Uterus (tissue), 2 donors: ENCODE results near the gene PTPRD.

Experiments used
- CTCF ChIP-seq, 4 experiments: fragments of 200-600 bp in 2 of 4; fragments of 450-650 bp in 2 of 4; sonication (generic) in 2 of 4; IDR thresholded peaks; one replicate each; pipeline ENCODE4 v1.5.1; 2016 to 2019; ENCODE audit warnings: antibody characterized with exemption in 4 of 4, mild to moderate bottlenecking in 2 of 4, moderate library complexity in 1 of 4
- POLR2A ChIP-seq, 2 donors: fragments of 450-650 bp; IDR thresholded peaks; one replicate each; pipeline ENCODE4 v1.6.1; 2016; ENCODE audit warnings: antibody characterized with exemption in 2 of 2, mild to moderate bottlenecking in 1 of 2, moderate library complexity in 1 of 2

GRCh38 chr9:9631284-9631683 is 981.5 kb downstream of the PTPRD start:
- no peak for TF ChIP-seq CTCF (IDR thresholded peaks at IDR 0.05)
- no peak for TF ChIP-seq POLR2A (IDR thresholded peaks at IDR 0.05)
